Astrocyte of the spinal cord (primary cell): ENCODE results near the gene TCERG1.

ENCODE experiments used
- DNase-seq: peaks from one replicate; pipeline ENCODE4 v3.0.0; 2011; ENCODE audit warnings: low read depth, low spot score
- H3K4me3 ChIP-seq: 2 replicates; pipeline ENCODE4 v1.5.1; 2011; ENCODE audit warnings: low read depth, mild to moderate bottlenecking, low read length, moderate library complexity
- in situ Hi-C: cut with HindIII; loops from 2 replicates; pipeline ENCODE4 v1.10.0; 2017; ENCODE audit warnings: low sequenced_read_pairs
- TF ChIP-seq, protein P1 (sequence below): IDR thresholded peaks from 2 replicates; pipeline ENCODE4 v1.5.1; 2012; ENCODE audit warnings: low read depth, mild to moderate bottlenecking, low read length, inconsistent platforms

Gene TCERG1

DNA sequence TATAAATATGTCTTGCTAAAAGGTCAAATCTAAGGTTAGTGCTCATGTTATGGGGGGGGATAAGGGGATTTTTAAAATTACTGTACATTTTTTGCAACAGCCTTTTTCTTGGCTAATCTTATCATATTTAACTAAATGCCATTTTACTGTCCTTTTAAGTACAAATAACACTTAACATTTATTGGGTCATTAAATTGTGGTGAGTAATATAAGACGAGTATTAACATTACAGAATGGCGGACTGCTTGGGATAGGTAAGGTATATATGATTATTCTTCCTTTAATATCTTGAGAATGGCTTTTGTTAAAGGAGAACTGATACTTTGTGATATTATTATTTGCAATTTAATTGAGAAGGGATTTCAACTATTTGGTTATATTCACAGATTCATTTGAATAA lies 35.6 kb downstream of the TCERG1 start:
- H3K4me3 ChIP-seq: no peak overlapping the region
- DNase-seq: no peak
- TF ChIP-seq, protein P1, sequence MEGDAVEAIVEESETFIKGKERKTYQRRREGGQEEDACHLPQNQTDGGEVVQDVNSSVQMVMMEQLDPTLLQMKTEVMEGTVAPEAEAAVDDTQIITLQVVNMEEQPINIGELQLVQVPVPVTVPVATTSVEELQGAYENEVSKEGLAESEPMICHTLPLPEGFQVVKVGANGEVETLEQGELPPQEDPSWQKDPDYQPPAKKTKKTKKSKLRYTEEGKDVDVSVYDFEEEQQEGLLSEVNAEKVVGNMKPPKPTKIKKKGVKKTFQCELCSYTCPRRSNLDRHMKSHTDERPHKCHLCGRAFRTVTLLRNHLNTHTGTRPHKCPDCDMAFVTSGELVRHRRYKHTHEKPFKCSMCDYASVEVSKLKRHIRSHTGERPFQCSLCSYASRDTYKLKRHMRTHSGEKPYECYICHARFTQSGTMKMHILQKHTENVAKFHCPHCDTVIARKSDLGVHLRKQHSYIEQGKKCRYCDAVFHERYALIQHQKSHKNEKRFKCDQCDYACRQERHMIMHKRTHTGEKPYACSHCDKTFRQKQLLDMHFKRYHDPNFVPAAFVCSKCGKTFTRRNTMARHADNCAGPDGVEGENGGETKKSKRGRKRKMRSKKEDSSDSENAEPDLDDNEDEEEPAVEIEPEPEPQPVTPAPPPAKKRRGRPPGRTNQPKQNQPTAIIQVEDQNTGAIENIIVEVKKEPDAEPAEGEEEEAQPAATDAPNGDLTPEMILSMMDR: no peak
- in situ Hi-C loops: no loop called here

DNA sequence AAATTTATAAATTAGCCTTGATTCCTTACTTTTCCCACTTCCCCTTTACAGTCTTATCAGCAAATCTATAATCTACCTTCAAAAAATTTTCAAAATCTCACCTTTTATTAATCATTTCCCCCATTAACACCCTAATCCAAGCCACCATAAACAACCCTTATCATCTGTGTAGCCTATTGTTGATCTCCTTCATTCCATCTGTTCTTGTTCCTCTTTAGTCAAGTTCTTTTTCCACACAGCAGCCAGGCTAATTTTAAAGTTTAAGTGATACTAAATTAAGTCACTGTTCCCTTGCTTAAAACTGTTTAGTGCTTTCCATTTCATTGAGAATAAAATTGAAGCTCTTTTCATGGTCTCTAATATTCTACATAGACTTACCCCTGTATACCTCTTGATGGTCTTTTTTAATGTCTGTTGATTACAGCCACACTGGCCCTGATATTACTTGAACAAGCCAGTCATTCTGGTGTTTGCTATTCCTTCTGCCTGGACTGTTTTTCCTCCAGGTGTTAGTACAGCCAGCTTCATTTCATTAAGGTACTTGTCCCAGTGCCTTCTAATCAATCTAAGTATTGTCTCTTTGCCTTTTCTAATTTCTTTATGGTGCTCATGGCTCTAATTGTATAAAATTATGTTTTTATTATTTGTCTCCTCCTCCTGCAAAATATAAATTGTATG lies 37.7 kb downstream of the TCERG1 start:
- TF ChIP-seq, protein P1: no peak
- in situ Hi-C loops: no loop called here
- no peak overlapping the region for H3K4me3 ChIP-seq
- DNase-seq: no peak

DNA sequence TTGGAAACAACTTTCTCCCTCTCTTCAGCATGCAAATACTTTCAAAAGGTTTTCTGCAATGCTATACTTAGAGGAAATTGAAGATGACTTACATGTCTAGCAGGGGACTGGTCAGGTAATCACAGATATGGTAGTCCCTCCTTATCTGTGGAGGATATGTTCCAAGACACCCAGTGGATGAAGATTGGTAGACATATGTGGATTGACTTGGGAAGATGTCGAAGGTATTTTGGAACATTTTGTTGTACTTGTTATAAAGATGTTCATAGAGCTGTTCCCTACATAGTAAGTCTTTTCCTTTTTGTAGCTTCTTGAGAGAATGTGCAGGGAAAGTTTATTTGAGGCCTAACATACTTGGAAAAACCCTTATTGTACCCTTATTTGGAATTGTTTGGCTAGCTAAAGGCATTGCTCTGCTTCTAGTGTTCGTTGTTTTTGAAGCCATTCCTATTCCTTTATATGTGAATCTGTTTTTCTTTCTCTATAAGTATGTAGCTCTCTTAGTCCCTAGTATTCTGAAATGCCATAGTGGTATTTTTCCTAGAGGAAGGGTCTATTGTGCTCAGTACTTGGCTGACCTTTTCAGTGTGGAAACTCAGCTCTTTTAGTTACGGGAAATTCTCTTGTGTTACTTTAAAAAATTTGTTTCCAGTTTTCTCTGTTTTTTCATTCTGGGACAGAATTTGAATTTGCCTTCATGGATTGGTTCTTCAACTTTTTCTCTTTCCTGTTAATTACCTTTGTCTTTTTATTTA lies 43.1 kb downstream of the TCERG1 start:
- H3K4me3 ChIP-seq: no peak overlapping the region
- no peak for DNase-seq
- TF ChIP-seq, protein P1: no peak
- in situ Hi-C loops: no loop called here

DNA sequence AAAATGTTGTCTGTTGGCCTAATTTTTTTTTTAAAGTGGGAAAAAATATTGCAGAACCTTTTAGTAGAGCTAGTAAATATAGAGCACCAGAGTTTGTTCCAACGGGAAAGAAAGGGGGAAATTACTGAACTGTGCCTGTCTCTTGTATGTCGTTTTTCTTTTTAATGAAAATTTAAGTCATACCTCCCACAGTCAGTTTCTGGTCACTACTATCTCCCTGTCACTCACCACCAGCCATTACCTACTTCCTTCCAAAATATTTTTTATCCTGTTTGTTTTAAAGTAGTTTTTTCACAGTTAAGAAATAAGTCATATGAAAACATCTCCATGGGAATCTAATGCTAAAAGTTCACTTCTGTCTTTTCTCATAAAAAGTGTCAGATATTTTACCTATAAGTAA lies 47.5 kb downstream of the TCERG1 start:
- TF ChIP-seq, protein P1: no peak
- no peak overlapping the region for H3K4me3 ChIP-seq
- no peak for DNase-seq
- in situ Hi-C loops: no loop called here

DNA sequence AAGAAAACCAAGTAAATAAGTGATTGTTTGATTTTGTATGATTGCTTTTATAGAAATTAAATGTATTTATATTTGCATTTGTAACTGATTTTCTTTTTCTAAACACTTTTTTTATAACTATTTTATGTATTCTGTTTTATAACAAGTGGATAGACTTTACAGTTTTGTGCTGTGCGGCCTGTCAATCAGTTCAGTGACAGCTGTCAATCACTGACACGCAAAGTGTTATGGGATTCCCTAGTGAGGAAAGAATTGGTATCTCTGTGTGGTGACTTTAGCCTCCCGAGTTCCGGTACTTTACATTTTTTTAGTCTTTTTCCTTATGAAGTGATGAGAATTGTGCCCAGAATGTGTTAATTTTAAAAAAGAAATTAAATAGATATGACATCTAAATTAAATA lies 52.5 kb downstream of the TCERG1 start:
- in situ Hi-C loops: no loop called here
- no peak for DNase-seq
- H3K4me3 ChIP-seq: no peak overlapping the region
- TF ChIP-seq, protein P1: no peak

DNA sequence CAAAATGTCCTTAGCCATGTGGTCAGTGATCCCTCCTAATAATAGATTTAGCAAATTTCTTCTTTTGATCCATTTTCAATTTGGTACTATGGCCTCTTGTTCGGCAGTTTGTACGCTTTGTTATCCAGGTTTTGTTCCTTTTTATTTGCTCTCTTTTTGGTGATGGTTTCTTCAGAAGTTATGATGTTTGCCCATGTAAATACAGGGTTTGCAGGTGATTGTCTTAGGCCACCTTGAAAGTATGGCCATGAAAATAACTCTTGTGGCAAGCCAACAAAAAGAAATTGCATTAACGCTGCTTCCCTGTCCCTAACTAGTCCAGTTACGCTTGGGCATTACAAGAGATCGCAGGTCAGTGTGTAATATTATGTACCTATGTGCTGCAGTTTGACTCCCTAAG lies 60.3 kb downstream of the TCERG1 start:
- in situ Hi-C loops: no loop called here
- DNase-seq: no peak
- TF ChIP-seq, protein P1: no peak
- no peak overlapping the region for H3K4me3 ChIP-seq
